Mucosa of gallbladder (tissue), 1 donor: Measurements from ENCODE around the gene FOLR1. TPM values are rescaled to one million over a fixed set of nuclear protein-coding genes. Genes with fewer than 3 reads are reported as not detected.

Source experiments
- DNase-seq: peaks from one replicate; pipeline ENCODE4 v3.0.0-alpha.2; 2020; ENCODE audit warnings: low spot score
- total RNA-seq: library from RNA; stranded (reverse); gene quantifications from one replicate; pipeline ENCODE4 v1.2.1, GENCODE V29; 2021
- donor health status: DM: no; HTN: no; CAD: no.

The FOLR1 gene
- total RNA-seq, 1 donor from 2014 or later, result 7.0 TPM

DNA sequence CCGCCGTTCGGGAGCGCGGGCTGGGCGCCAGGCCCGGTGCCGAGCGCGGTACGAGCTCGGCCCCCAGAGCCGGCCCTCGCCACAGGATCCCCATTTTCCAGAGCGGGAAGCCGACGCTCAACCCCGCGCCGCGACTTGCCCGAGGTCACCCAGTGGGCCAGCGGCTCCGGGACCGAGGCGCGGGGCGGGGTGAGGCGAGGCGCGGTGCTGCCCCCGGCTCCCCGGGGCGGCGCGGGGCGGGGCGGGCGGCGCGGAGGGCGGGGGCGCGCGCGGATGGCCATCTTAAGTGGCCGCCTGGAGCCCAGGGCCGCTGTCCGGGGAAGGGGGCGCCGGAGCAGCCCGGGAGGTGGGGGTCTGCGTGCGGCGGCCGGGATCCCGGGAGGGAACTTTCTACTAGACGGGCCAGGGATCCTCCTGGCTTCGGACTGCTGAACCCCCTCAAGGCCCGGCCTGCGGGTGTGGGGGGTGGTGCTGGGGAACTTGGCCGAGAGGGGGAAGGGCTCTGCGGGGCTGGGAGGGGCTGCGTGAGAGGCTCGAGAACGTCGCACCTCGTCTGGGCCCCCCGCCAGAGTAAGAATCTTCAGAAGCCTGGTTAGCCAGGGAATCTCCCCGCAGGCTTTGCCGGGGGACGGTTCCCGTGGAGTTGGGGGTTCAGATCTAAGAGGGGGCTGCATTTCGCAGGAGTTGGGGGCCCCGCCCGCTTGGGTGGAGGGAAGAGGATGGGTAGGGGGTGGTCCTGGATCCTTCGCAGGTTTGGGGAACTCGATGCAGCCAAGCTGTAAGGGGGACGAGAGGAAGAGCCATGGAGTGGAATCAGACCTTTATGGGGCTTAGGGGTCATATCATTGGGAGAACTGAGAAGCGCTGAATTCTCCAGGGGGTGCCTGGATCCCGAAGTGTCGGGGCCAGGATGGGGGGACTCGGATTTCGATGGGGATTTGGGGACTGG is 31.9 kb downstream of the FOLR1 start:
- DNase-seq, result peak; percentile 62

DNA sequence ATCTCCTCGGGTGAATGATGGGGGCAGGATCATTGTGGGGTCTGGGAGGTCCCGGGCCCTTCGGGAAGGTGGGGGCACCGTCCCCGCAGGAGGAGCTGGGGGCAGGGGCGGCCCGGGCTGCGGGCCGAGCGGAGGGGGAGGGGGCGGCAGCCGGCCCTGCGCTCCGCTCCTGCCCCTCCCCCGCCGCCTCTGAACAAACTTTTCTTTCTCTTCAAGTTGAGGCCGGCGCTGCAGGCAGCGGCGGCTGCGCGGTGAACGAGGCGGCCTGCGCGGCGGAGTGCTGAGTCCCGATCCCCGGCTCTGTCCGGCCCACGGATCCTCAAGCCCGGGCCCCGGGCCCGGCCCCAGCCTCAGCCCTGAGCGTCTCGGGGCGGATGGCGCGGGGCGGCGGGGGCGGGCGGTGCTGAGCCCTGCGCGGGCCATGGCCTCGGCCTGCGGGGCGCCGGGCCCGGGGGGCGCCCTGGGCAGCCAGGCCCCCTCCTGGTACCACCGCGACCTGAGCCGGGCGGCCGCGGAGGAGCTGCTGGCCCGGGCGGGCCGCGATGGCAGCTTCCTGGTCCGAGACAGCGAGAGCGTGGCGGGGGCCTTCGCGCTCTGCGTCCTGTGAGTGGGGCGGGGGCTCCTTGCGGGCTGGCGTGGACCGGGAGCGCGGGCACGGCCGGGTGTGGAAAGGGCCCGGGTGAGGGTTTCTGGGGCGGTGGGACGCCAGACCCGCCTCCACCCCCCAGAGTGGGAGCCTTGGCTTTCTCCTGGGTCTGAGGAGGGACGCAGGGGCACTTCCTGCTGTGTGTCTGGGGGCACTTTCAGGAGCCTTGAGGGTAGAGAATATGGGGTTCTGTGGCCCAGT is 32.8 kb downstream of the FOLR1 start, which contains the start of gene INPPL1:
INPPL1 (plus strand) TSS at position 204 of the 847 bp plus-strand sequence; CDS start at position 422, 218 bp downstream.
- DNase-seq, result no peak

DNA sequence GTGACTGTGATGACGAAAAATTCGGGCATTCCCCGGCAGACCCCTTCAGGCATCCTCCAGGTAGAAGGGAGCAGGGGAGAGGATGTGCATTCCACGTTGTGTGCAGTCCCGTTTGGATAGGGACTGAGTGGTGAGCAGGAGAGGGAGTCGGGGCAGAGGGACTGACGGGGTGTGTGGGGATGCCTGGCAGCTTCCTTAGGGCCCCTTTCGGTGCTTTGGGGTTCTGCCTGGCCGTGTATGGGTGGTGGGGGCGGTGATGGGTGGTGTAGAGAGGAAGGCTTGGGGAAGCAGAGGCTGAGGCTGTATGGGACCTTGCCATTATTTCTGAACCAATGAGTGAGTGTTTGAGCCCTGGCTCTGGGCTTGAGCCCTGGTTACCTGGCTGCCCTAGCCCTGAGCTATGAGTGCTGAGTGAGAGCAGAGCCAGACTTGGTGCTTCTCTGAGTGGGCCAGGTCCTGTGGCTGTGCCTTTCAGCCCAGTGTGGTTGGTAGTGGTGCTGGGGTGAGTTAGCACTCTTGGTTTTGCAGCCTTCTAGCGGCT is 33.5 kb downstream of the FOLR1 start:
- DNase-seq, result no peak

DNA sequence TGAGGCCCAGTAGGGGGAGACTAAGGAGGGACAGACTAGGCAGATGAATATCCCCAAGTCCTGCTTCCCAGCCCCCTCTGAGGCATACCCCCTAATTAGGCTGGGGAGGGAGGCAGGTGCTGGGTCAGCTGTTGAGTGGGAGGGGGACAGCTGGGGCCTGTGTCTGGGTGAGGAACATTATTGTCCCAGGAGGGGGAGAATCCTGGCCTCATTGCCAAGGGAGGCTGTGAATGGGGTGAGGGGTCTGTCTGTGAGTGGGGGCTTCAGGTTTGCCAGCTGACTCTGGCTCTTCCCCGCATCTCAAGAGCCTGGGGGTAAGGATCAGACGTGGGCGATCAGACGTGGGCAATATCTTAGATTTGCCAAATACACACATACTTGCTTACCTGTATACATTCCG is 34.8 kb downstream of the FOLR1 start:
- no peak for DNase-seq

DNA sequence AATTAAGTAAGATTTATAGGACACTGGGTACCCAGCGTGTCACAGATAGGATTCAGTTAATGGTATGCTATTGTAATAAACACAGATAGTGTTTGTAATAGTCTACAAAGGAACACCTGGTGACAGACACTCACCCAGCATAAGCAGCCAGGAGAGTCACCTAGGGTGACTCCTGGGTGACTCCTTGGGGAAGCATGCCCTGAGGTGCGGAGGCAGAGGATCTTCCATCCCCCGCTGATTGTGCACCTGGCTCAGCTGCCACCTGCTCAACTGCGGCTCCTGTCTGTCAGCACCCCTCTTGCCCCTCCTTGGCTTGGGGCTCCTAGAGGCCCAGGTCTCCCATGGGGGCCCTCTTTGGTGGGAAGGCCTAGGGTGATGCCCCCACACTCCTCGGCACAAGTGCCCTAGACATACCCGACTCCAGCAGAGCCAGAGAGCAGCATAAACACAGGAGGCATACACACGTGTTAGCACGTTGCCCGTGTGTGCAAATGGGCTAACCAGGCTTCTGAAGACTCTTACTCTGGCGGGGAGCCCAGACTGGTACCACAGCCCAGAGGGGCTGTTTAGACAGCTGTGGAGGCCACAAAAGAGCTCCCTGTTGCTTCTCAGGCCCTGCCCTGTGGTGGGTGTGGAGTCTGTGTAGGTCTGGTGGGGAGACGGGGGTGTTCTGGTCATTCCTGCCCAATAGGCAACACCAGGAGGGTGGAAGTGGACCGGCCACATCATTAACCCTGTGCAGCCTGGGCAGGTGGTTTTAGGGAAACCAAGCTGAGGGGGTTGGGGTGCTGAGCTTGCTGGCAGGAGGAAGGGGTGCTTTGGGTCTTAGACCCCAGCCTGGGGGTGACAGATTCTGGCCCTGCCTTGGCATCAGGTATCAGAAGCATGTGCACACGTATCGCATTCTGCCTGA is 35.6 kb downstream of the FOLR1 start:
- no peak for DNase-seq

DNA sequence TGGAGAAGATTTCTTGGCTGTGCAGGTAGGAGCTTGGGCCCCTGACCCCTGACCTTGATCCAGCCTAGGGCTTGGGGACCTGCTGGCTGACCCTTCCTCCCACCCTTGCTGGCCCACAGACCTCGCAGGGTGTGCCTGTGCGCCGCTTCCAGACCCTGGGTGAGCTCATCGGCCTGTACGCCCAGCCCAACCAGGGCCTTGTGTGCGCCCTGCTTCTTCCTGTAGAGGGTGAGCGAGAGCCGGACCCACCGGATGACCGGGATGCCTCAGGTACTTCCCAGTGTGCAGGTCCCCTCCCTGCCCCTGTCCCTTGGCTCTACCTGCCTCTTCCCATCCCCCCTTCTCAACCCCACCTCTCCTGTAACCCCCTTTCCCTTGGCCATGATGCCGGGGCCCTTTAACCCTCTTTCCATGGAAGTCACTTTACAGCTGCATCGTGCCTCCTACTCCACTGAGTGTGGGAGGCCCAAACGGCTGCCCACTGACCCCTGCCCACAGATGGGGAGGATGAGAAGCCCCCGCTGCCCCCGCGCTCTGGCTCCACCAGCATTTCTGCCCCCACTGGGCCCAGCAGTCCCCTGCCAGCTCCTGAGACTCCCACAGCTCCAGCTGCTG is 36.4 kb downstream of the FOLR1 start:
- no peak for DNase-seq

DNA sequence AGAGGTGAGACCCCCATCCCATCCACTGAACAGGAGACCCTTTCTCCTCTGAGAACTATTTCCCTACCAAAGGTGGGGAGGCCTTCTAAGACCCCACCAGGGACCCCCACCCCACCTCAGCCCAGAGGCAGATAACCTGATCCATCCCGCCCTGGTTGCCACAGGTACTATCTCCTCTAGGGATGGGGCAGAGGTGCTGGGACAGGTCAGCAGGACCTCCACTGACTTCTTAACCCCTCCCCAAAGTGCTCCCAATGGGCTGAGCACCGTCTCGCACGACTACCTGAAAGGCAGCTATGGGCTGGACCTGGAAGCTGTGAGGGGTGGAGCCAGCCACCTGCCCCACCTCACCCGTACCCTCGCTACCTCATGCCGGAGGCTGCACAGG is 36.9 kb downstream of the FOLR1 start:
- no peak for DNase-seq

DNA sequence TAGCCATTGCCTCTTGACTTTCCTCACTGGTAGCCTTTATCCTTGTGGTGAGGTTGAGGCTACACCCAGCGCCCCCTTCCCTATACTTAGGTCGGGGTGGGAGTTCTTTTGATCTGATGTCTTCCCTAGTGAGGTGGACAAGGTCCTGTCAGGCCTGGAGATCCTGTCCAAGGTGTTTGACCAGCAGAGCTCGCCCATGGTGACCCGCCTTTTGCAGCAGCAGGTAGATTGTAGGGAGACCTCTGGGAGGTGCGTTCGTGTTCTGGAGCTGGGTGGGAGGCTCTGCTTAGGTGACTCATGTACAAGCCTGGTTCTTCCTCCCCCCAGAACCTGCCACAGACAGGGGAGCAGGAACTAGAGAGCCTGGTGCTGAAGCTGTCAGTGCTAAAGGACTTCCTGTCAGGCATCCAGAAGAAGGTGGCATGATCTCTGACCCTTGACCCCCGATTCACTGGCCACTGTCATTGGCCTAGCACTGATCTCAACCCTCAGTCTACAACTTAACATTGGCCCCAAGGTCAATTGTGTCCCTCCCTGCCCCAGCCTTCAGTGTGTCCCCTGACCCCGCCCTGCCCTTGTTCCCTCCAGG is 37.5 kb downstream of the FOLR1 start:
- DNase-seq, result no peak

DNA sequence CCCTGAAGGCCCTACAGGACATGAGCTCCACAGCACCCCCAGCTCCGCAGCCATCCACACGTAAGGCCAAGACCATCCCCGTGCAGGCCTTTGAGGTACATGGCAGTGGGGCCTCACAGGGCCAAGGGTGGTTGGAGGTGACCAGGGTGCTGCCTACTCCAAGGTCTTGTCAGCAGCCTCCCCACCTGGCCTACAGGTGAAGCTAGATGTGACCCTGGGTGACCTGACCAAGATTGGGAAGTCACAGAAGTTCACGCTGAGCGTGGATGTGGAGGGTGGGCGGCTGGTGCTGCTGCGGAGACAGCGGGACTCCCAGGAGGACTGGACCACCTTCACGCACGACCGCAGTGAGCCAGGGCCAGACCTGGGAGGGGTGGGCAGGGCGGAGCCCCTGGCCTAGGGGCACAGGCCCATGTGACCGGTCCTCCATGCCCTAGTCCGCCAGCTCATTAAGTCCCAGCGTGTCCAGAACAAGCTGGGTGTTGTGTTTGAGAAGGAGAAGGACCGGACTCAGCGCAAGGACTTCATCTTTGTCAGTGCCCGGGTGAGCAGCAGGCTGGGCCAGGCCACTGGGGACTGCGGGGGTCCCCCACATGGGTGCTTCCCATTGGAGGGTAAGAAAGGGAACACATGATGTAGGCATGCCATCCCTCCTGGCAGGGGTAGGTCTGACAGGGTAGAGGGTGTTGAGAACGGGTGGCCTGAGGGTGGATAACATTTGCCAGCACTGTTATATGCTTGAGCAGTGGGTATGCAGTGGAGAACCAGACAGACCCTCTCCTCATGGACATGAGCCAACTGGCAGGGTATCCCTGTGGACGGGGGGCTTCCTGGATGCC is 38.2 kb downstream of the FOLR1 start:
- DNase-seq, result no peak

DNA sequence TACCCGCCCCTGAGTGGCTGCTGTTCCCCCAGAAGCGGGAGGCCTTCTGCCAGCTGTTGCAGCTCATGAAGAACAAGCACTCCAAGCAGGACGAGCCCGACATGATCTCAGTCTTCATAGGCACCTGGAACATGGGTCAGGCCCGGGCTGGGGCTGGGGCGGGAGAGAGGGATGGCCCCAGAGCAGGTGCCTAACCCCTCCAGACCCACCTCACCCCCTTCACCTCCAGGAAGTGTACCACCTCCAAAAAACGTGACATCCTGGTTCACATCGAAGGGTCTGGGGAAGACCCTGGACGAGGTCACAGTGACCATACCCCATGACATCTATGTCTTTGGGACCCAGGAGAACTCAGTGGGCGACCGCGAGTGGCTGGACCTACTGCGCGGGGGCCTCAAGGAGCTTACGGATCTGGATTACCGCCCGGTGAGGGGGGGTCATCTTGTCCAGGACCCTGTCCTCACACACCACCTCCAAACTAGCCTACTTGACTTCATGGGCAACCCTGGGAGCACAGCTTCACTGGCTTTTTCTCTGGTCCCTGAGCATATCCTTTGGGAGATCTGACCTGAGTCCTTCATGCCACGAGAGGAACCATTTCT is 38.9 kb downstream of the FOLR1 start:
- DNase-seq, result no peak

DNA sequence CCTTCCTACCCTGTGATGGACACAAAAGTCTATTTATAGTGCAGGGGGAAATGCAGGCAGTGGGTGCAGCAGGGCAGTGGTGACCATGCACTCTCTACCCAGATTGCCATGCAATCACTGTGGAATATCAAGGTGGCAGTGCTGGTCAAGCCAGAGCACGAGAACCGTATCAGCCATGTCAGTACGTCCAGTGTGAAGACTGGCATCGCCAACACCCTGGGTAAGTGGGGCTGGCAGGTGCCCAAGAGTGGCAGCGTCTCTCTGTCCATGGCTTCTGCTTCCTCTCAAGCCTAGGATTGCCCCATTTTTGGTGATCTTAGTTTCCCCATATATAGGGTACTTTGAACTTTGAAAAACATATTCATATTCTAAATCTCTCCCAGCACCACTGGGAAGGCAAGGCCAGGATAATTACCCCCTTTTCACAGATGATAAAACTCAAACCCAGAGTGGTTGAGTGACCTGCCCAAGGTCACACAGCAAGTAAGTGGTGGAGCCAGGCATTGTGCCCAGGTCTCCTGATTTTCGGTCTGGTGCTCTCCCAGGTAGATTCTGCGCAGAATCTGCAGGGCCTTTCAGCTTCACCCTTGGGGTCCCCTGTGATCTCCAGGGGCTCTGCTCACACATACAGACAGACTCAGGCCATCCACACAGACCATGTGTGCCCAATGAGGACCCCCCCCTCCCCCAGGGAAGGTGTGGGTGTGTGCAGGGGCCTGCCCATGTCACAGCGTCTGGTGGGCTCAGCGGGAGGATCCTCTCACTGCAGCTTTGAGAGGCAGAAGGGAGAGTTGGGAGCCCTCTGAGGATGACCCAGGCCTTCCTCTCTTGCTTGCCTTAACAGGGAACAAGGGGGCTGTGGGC is 39.7 kb downstream of the FOLR1 start:
- DNase-seq, result no peak

DNA sequence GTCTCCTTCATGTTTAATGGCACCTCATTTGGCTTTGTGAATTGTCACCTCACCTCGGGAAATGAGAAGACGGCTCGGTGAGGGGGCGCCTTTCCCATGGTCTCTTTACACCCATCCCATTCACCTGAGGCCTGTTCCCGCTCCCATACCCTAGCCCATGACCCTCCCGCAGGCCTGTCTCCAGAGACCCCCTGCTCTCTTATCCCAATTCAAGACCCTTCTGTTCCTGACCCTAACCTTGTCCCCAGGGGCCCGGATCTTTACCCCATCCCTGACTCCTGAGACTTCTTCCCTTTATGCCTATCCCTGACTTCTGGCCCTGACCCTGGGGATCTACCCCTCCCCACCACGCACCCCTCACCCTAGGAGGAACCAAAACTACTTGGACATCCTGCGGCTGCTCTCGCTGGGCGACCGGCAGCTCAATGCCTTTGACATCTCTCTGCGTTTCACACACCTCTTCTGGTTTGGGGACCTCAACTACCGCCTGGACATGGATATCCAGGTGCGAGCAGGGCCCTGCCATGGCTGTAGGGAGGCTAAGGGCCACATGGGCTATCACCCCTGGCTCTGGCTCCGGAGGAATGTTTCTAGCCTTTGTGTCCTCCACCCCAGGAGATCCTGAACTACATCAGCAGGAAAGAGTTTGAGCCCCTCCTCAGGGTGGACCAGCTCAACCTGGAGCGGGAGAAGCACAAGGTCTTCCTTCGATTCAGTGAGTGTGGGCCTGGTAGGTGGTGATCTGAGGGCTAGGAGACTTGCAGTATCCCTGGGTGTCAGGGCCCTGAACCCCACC is 40.5 kb downstream of the FOLR1 start:
- no peak for DNase-seq

DNA sequence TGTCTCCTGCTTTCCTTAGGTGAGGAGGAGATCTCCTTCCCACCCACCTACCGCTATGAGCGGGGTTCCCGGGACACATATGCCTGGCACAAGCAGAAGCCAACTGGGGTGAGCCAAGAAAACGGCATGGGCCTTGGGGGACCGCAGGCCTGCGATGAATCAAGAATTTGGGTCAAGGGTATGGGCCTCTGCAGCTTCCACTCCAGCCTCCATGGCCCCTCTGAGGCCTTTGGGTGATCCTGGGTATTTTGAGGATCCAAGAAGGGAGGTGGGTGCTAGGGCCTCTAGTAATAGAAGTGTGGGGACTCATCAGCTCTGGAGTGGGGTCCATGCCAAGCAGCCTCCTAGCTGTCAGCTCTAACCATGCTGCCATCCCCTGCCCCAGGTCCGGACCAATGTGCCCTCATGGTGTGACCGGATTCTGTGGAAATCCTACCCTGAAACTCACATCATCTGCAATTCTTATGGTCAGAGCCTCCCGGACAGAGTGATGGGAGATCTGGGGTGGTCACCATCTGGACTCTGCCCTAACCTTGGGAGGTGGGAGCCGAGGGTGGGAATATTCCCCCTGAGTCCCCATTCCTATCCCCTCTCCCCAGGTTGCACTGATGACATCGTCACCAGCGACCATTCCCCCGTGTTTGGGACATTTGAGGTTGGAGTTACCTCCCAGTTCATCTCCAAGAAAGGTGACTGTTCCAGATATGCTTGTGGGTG is 41.3 kb downstream of the FOLR1 start:
- no peak for DNase-seq

DNA sequence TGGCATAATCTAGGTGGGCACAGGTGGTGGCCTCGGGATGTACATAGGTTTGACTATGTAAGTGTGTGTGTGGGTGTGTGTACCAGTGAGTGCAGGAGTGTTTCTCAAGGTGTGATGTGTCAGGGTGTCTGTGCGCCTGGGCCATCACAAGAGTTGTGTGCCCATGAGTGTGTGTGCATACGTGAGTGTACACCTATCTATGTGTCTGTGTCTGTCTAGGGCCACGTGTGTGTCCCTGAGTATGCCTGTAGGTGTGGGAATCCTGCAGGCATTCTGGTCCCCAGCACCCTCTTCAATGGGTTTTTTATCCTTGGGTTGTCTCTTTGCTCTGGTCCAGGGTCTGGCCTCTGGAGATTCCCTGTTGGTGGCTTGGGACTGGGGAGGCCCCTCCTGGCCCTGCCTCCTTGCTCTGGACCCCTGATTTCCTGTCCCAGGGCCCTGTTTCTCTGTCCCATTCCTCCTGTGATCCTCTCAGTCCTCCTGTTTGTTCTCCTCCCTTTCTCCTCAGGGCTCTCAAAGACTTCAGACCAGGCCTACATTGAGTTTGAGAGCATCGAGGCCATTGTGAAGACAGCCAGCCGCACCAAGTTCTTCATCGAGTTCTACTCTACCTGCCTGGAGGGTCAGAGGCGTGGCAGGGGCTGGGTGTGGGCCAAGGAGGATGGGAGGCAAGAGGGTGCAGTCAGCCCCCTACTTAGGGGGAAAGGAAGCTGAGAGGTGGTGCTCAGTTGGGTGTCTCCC is 42.0 kb downstream of the FOLR1 start:
- DNase-seq, result no peak

DNA sequence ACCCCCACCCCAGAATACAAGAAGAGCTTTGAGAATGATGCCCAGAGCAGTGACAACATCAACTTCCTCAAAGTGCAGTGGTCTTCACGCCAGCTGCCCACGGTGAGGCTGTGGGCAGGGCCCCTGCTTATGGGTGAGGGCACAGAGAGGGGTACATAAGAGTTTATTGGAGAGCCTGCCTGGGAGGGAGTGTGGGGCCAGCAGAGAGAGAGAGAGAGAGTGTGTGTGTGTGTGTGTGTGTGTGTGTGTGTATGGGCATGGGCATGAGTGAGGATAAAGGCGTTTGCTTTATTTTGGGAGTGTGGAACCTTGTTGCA is 42.5 kb downstream of the FOLR1 start:
- no peak for DNase-seq

DNA sequence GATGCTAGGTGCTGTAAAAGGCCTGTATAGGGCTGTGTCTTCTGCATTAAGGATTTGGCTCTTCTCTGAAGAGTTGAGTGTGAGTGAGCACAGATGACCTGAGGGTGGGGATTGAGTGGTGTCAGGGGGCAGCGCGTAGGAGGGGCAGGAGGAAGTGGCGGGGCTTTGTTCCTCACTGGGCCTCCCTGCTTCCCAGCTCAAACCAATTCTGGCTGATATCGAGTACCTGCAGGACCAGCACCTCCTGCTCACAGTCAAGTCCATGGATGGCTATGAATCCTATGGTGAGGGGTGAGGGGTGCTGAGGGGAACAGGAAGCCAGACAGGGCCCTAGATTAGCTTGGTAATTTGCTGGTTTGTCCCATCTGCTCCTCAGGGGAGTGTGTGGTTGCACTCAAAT is 43.0 kb downstream of the FOLR1 start:
- no peak for DNase-seq
